ENCODE results near the gene EHBP1L1.
A peak's percentile ranks its signal among the peaks of the same experiment; 100 is the strongest.

Gene EHBP1L1

GRCh38 chr11:65565624-65566453 is 10.0 kb upstream of the EHBP1L1 start:
- no peaks in the 10 kb centered on the region for H3K9me3 ChIP-seq (ENCODE audit: insufficient read depth, low read depth, low read length)
- H3K79me2 ChIP-seq (ENCODE audit: control insufficient read depth, insufficient read depth, low read length, poor library complexity) = peaks cover 11% of the 10 kb centered on the region
- no peak overlapping the region for H3K18ac ChIP-seq (ENCODE audit: low read length)
- H3K36me3 ChIP-seq (ENCODE audit: control insufficient read depth in 1 of 2, insufficient read depth in 2 of 2, low read length in 2 of 2) = peaks cover 0 to 3% of the 10 kb centered on the region in 2 experiments
- H4K91ac ChIP-seq (ENCODE audit: low read depth, low read length) = no peak overlapping the region
- H2AK5ac ChIP-seq (ENCODE audit: low read length) = no peak overlapping the region
- H3K14ac ChIP-seq (ENCODE audit: low read length) = no peak overlapping the region
- H4K12ac ChIP-seq (ENCODE audit: low read depth, low read length) = no peak overlapping the region
- no peaks in the 10 kb centered on the region for H3K27me3 ChIP-seq (ENCODE audit: insufficient read depth, low read length)
- H2BK5ac ChIP-seq (ENCODE audit: low read depth, low read length, poor library complexity) = no peak overlapping the region
- peaks cover 14% of the 10 kb centered on the region for H3K79me1 ChIP-seq (ENCODE audit: low read length)
- no peak overlapping the region for H2BK120ac ChIP-seq (ENCODE audit: insufficient read depth, low read length, poor library complexity)
- no peak overlapping the region for H2BK12ac ChIP-seq (ENCODE audit: low read length)
- peaks cover 12% of the 10 kb centered on the region in 2 experiments for H3K4me1 ChIP-seq (ENCODE audit: control insufficient read depth in 1 of 2, insufficient read depth in 2 of 2, low read length in 2 of 2)
- H2AFZ ChIP-seq (ENCODE audit: insufficient read depth, low read length, poor library complexity) = no peak overlapping the region
- no CpG with 5 or more reads among the region's 7 CpGs for WGBS (ENCODE audit: extremely low coverage, insufficient coverage, insufficient read length)
- no peak overlapping the region for H3K4ac ChIP-seq (ENCODE audit: low read depth, low read length)
- no peak for DNase-seq
- no peak overlapping the region for H3K23ac ChIP-seq (ENCODE audit: low read length)
- H3K27ac ChIP-seq (ENCODE audit: low read depth, low read length) = no peak overlapping the region
- H3K4me3 ChIP-seq (ENCODE audit: low read depth, low read length) = no peak overlapping the region
- H4K8ac ChIP-seq (ENCODE audit: low read depth, low read length) = no peak overlapping the region
- H3K4me2 ChIP-seq (ENCODE audit: low read length) = no peak overlapping the region
- no peak overlapping the region for H3K9ac ChIP-seq (ENCODE audit: low read length)

GRCh38 chr11:65569164-65569972 is 6.5 kb upstream of the EHBP1L1 start:
- Histone ChIP-seq H3K27me3 (ENCODE audit: insufficient read depth, low read length) (no peaks in the 10 kb centered on the region), H4K8ac (ENCODE audit: low read depth, low read length) (peak overlapping the region; percentile 89), H3K27ac (ENCODE audit: low read depth, low read length) (peak overlapping the region; percentile 91), H3K4me1 (ENCODE audit: control insufficient read depth in 1 of 2, insufficient read depth in 2 of 2, low read length in 2 of 2) (peaks cover 24 to 28% of the 10 kb centered on the region in 2 experiments), H3K23ac (ENCODE audit: low read length) (no peak overlapping the region), H2BK12ac (ENCODE audit: low read length) (no peak overlapping the region), H4K12ac (ENCODE audit: low read depth, low read length) (peak overlapping the region; percentile 6), H2BK120ac (ENCODE audit: insufficient read depth, low read length, poor library complexity) (peak overlapping the region; percentile 62), H4K91ac (ENCODE audit: low read depth, low read length) (peak overlapping the region; percentile 73), H2BK5ac (ENCODE audit: low read depth, low read length, poor library complexity) (peak overlapping the region; percentile 74), H3K9ac (ENCODE audit: low read length) (peak overlapping the region; percentile 77), H3K79me2 (ENCODE audit: control insufficient read depth, insufficient read depth, low read length, poor library complexity) (peaks cover 13% of the 10 kb centered on the region), H2AK5ac (ENCODE audit: low read length) (peak overlapping the region; percentile 63), H3K79me1 (ENCODE audit: low read length) (peaks cover 17% of the 10 kb centered on the region), H3K4me3 (ENCODE audit: low read depth, low read length) (peak overlapping the region; percentile 99), H3K18ac (ENCODE audit: low read length) (peak overlapping the region; percentile 54), H3K4me2 (ENCODE audit: low read length) (peak overlapping the region; percentile 87), H3K4ac (ENCODE audit: low read depth, low read length) (peak overlapping the region; percentile 62), H2AFZ (ENCODE audit: insufficient read depth, low read length, poor library complexity) (peak overlapping the region; percentile 75), H3K14ac (ENCODE audit: low read length) (peak overlapping the region; percentile 42), H3K9me3 (ENCODE audit: insufficient read depth, low read depth, low read length) (no peaks in the 10 kb centered on the region), H3K36me3 (ENCODE audit: control insufficient read depth in 1 of 2, insufficient read depth in 2 of 2, low read length in 2 of 2) (peaks cover 9 to 12% of the 10 kb centered on the region in 2 experiments)
- no peak for DNase-seq
- WGBS (ENCODE audit: extremely low coverage, insufficient coverage, insufficient read length) = no CpG with 5 or more reads among the region's 28 CpGs

GRCh38 chr11:65569973-65570918 is 5.6 kb upstream of the EHBP1L1 start, which contains the start of gene ZNRD2:
TSS of gene ZNRD2 (plus strand) at chr11:65570477. CDS start at chr11:65570492, 15 bp downstream.
- H3K79me2 ChIP-seq (ENCODE audit: control insufficient read depth, insufficient read depth, low read length, poor library complexity) = peaks cover 13% of the 10 kb centered on the region
- H3K14ac ChIP-seq (ENCODE audit: low read length) = peak within 1 kb of the TSS; percentile 72
- H3K4ac ChIP-seq (ENCODE audit: low read depth, low read length) = peak within 1 kb of the TSS; percentile 62
- H3K18ac ChIP-seq (ENCODE audit: low read length) = peak within 1 kb of the TSS; percentile 84
- H3K23ac ChIP-seq (ENCODE audit: low read length) = no peak within 1 kb of the TSS
- H2BK12ac ChIP-seq (ENCODE audit: low read length) = no peak within 1 kb of the TSS
- no peaks in the 10 kb centered on the region for H3K9me3 ChIP-seq (ENCODE audit: insufficient read depth, low read depth, low read length)
- H4K91ac ChIP-seq (ENCODE audit: low read depth, low read length) = peak within 1 kb of the TSS; percentile 73
- peak within 1 kb of the TSS; percentile 94 for H2AFZ ChIP-seq (ENCODE audit: insufficient read depth, low read length, poor library complexity)
- H2BK5ac ChIP-seq (ENCODE audit: low read depth, low read length, poor library complexity) = peak within 1 kb of the TSS; percentile 74
- peak within 1 kb of the TSS; percentile 91 for H3K27ac ChIP-seq (ENCODE audit: low read depth, low read length)
- H3K4me3 ChIP-seq (ENCODE audit: low read depth, low read length) = peak within 1 kb of the TSS; percentile 99
- H3K27me3 ChIP-seq (ENCODE audit: insufficient read depth, low read length) = no peaks in the 10 kb centered on the region
- H4K8ac ChIP-seq (ENCODE audit: low read depth, low read length) = peak within 1 kb of the TSS; percentile 95
- H3K4me2 ChIP-seq (ENCODE audit: low read length) = peak within 1 kb of the TSS; percentile 87
- peak within 1 kb of the TSS; percentile 63 for H2AK5ac ChIP-seq (ENCODE audit: low read length)
- peak; percentile 97 for DNase-seq
- no CpG with 5 or more reads among the region's 89 CpGs for WGBS (ENCODE audit: extremely low coverage, insufficient coverage, insufficient read length)
- H2BK120ac ChIP-seq (ENCODE audit: insufficient read depth, low read length, poor library complexity) = peak within 1 kb of the TSS; percentile 62
- H3K79me1 ChIP-seq (ENCODE audit: low read length) = peaks cover 21% of the 10 kb centered on the region
- H3K4me1 ChIP-seq (ENCODE audit: control insufficient read depth in 1 of 2, insufficient read depth in 2 of 2, low read length in 2 of 2) = peaks cover 31 to 35% of the 10 kb centered on the region in 2 experiments
- peak within 1 kb of the TSS; percentile 90 for H3K9ac ChIP-seq (ENCODE audit: low read length)
- peaks cover 9 to 12% of the 10 kb centered on the region in 2 experiments for H3K36me3 ChIP-seq (ENCODE audit: control insufficient read depth in 1 of 2, insufficient read depth in 2 of 2, low read length in 2 of 2)
- peak within 1 kb of the TSS; percentile 67 for H4K12ac ChIP-seq (ENCODE audit: low read depth, low read length)

Measured in trophoblast cell (in vitro differentiated cells and primary cell).